HG02981 (cell line): ENCODE measurements around the gene CDKN1C.

Experiments
- ATAC-seq: cut with Tn5 transposase; IDR thresholded peaks from one replicate; pipeline ENCODE4 v1.9.1; 2021; ENCODE audit warnings: mild to moderate bottlenecking, moderate library complexity; ENCODE audit not compliant: unreplicated experiment

CDKN1C gene

GRCh38 chr11:2848497-2848896 lies 37.1 kb downstream of the CDKN1C start:
- no peak for ATAC-seq

GRCh38 chr11:2847561-2847960 lies 38.0 kb downstream of the CDKN1C start:
- no peak for ATAC-seq

- no peak for ATAC-seq
Observed at GRCh38 chr11:2846470-2846869, 39.1 kb downstream of the CDKN1C start.

- no peak for ATAC-seq
Observed at GRCh38 chr11:2846056-2846455, 39.5 kb downstream of the CDKN1C start.

- no peak for ATAC-seq
Observed at GRCh38 chr11:2844996-2845395, 40.6 kb downstream of the CDKN1C start.

- ATAC-seq = no peak
Observed at GRCh38 chr11:2844116-2844842, 41.3 kb downstream of the CDKN1C start.

- ATAC-seq = no peak
Observed at GRCh38 chr11:2843551-2843950, 42.0 kb downstream of the CDKN1C start.

GRCh38 chr11:2842876-2843275 lies 42.7 kb downstream of the CDKN1C start:
- ATAC-seq = no peak

- no peak for ATAC-seq
Observed at GRCh38 chr11:2841411-2842190, 44.0 kb downstream of the CDKN1C start.

GRCh38 chr11:2839395-2839943 lies 46.1 kb downstream of the CDKN1C start:
- no peak for ATAC-seq

GRCh38 chr11:2838676-2839294 lies 46.8 kb downstream of the CDKN1C start:
- no peak for ATAC-seq

GRCh38 chr11:2838091-2838490 lies 47.5 kb downstream of the CDKN1C start:
- ATAC-seq = no peak

GRCh38 chr11:2837651-2838050 lies 47.9 kb downstream of the CDKN1C start:
- ATAC-seq = no peak

- no peak for ATAC-seq
Observed at GRCh38 chr11:2837096-2837601, 48.4 kb downstream of the CDKN1C start.

GRCh38 chr11:2836315-2837095 lies 49.1 kb downstream of the CDKN1C start:
- ATAC-seq = no peak

GRCh38 chr11:2835751-2836150 lies 49.8 kb downstream of the CDKN1C start:
- no peak for ATAC-seq

- no peak for ATAC-seq
Observed at GRCh38 chr11:2835296-2835695, 50.3 kb downstream of the CDKN1C start.

- no peak for ATAC-seq
Observed at GRCh38 chr11:2834503-2835273, 50.9 kb downstream of the CDKN1C start.

- no peak for ATAC-seq
Observed at GRCh38 chr11:2833716-2834502, 51.7 kb downstream of the CDKN1C start.
